Effector memory CD8-positive, alpha-beta T cell (primary cell): Measurements from ENCODE around the gene OTOGL.
"Not testable (repeated sequence)": the region's sequence is repeated elsewhere in the genome, so short reads cannot be mapped to it uniquely, and the experiment has no call there.

Experiments
- ATAC-seq: fragments of 150-1000 bp; cut with Tn5 transposase; replicated peaks from 2 replicates; pipeline ENCODE4 v1.10.0; 2021; ENCODE audit warnings: mild to moderate bottlenecking, moderate library complexity
- DNase-seq, 3 experiments: peaks; one replicate each; pipeline ENCODE4 v3.0.0; 2021
- H3K27ac Mint-ChIP-seq, 2 donors: one replicate each; pipeline ENCODE4 v1.8.0; 2022; ENCODE audit warnings: mild to moderate bottlenecking in 2 of 2, mixed read lengths in 2 of 2, moderate library complexity in 2 of 2
- H3K27me3 Mint-ChIP-seq, 2 donors: one replicate each; pipeline ENCODE4 v1.8.0; 2022; ENCODE audit warnings: mixed read lengths in 2 of 2
- H3K36me3 Mint-ChIP-seq: one replicate; pipeline ENCODE4 v1.8.0; 2022; ENCODE audit warnings: mild to moderate bottlenecking, moderate library complexity, mixed read lengths; ENCODE audit not compliant: insufficient read depth
- H3K4me1 Mint-ChIP-seq, 2 donors: one replicate each; pipeline ENCODE4 v1.8.0; 2022; ENCODE audit warnings: low read depth in 2 of 2, mixed read lengths in 2 of 2
- H3K4me3 Mint-ChIP-seq, 2 donors: one replicate each; pipeline ENCODE4 v1.8.0; 2022; ENCODE audit warnings: mild to moderate bottlenecking in 2 of 2, mixed read lengths in 2 of 2, moderate library complexity in 2 of 2
- H3K9me3 Mint-ChIP-seq, 2 donors: one replicate each; pipeline ENCODE4 v1.8.0; 2022; ENCODE audit warnings: mixed read lengths in 2 of 2

OTOGL gene

DNA sequence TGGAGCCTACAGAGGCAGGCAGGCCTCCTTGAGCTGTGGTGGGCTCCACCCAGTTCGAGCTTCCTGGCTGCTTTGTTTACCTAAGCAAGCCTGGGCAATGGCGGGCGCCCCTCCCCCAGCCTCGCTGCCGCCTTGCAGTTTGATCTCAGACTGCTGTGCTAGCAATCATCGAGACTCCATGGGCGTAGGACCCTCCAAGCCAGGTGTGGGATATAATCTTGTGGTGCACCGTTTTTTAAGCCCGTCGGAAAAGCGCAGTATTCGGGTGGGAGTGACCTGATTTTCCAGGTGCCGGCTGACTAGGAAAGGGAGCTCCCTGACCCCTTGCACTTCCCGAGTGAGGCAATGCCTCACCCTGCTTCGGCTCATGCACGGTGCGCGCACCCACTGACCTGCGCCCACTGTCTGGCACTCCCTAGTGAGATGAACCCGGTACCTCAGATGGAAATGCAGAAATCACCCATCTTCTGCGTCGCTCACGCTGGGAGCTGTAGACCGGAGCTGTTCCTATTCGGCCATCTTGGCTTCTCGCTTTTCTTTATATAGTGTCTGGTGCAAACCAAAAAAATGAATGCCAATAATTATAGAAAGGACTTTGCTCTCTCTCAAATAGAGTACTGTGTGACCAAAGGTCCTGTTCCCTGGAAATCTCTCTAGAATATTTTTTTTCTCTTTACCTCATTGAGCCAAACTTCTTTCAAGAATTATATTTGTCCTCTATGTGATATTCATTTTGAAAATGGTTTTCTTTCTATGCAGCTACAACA lies 50.4 kb downstream of the OTOGL start:
- H3K4me1 Mint-ChIP-seq, H3K4me3 Mint-ChIP-seq, ATAC-seq, H3K36me3 Mint-ChIP-seq, H3K27me3 Mint-ChIP-seq, H3K9me3 Mint-ChIP-seq, DNase-seq, H3K27ac Mint-ChIP-seq: not testable (repeated sequence)

DNA sequence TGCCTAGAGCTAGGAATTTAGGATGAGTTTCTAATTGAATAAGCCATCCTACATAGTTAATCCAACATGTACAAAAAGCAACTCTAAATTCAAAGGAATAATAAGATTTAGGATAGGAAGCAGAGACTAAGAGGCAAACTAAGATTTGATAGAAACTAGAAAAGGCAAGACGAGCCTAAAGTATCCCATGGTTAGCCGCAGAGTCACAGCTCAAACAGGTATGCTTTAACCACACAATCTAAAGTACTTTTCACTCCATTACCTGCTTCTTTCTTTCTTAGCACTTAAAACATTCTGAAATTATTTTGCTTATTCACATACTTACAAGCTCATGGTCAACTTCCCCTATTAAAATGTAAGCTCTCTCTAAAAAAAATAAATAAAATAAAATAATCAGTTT lies 51.8 kb downstream of the OTOGL start:
- Mint-ChIP-seq H3K4me1 (no peaks in the 10 kb centered on the region), H3K4me3 (no peak overlapping the region), H3K27ac (no peak overlapping the region), H3K36me3 (no peaks in the 10 kb centered on the region), H3K27me3 (peaks cover 0 to 5% of the 10 kb centered on the region in 2 donors), H3K9me3 (no peaks in the 10 kb centered on the region)
- no peak for ATAC-seq
- no peak for DNase-seq

DNA sequence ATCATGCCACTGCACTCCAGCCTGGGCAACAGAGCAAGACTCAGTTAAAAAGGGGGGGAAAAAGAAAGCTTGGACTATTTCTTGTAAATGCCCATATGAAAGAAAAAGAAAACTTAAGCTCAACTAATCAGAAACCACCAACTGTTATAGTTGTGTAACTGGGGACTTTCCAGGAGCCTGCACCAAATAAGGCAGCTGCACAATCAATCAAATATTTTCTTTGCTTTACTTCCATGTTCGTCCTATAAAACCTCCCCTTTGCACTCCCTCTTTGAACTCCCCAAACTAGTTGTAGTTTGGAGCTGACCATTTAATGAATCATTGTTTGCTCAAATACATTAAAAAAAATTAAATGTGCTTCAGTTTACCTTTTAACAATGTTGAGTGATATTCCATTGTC lies 54.9 kb downstream of the OTOGL start:
- Mint-ChIP-seq H3K27ac (no peak overlapping the region), H3K36me3 (no peaks in the 10 kb centered on the region), H3K4me1 (no peaks in the 10 kb centered on the region), H3K4me3 (no peak overlapping the region), H3K9me3 (no peaks in the 10 kb centered on the region), H3K27me3 (peaks cover 17 to 19% of the 10 kb centered on the region in 2 donors)
- ATAC-seq (no peak), DNase-seq (no peak)

DNA sequence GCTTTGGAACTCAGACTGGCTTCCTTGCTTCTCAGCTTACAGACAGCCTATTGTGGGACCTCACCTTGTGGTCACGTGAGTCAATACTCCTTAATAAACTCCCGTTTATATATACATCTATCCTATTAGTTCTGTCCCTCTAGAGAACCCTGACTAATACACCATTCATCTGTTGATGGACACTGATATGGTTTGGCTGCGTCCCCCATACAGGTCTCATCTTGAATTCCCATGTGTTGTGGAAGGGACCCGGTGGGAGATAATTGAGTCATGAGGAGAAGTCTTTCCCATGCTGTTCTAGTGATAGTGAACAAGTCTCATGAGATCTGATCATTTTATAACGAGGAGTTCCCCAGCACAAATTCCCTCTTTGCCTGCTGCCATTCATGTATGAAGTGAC lies 57.0 kb downstream of the OTOGL start:
- no peaks in the 10 kb centered on the region for H3K4me1 Mint-ChIP-seq
- ATAC-seq (no peak), DNase-seq (no peak)
- H3K4me3 Mint-ChIP-seq = no peak overlapping the region
- no peaks in the 10 kb centered on the region for H3K9me3 Mint-ChIP-seq
- peaks cover 35 to 36% of the 10 kb centered on the region in 2 donors for H3K27me3 Mint-ChIP-seq
- no peak overlapping the region for H3K27ac Mint-ChIP-seq
- no peaks in the 10 kb centered on the region for H3K36me3 Mint-ChIP-seq

DNA sequence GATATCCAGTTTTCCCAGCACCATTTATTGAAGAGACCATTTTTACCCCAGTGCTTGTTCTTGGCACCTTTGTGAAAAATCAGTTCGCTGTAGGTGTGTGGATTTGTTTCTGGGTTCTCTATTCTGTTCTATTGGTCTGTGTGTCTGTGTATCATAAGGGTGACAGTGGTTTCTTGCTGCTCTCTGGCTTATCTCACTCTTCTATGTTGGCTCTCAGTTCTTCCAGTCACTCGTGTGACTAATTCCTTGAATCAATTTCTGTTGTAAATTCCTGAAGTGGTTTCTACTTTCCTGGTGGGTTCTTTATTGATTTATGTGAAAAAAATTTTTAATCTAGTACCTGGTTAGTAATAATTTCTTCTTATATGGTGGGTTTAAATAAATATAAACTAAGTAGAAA lies 58.3 kb downstream of the OTOGL start:
- H3K36me3 Mint-ChIP-seq = no peaks in the 10 kb centered on the region
- H3K27me3 Mint-ChIP-seq = peaks cover 35 to 40% of the 10 kb centered on the region in 2 donors
- H3K4me1 Mint-ChIP-seq = no peaks in the 10 kb centered on the region
- no peaks in the 10 kb centered on the region for H3K9me3 Mint-ChIP-seq
- no peak overlapping the region for H3K4me3 Mint-ChIP-seq
- ATAC-seq (no peak), DNase-seq (no peak)
- no peak overlapping the region for H3K27ac Mint-ChIP-seq

DNA sequence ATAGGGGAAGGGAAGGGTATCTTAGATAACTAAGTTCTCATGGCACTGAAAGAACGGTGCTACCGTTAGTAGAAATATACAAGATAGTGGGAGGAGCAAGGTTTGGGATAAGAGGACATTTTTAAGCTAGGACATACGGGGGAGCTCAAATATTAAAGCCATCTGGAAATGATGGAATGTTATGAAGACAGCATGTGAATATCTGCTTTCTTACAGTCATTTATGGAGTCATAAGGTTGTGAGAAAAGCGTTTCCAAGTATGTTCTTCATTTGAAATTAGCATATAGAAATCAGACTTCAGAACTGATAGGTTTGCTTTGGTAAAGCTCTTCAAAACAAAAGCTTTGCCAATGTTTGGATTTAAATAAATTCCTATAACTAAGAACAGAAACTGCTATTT lies 62.3 kb downstream of the OTOGL start:
- ATAC-seq (no peak), DNase-seq (no peak)
- Mint-ChIP-seq H3K4me3 (no peak overlapping the region), H3K36me3 (no peaks in the 10 kb centered on the region), H3K27ac (no peak overlapping the region), H3K27me3 (peaks cover 31 to 47% of the 10 kb centered on the region in 2 donors), H3K4me1 (no peaks in the 10 kb centered on the region), H3K9me3 (no peaks in the 10 kb centered on the region)

DNA sequence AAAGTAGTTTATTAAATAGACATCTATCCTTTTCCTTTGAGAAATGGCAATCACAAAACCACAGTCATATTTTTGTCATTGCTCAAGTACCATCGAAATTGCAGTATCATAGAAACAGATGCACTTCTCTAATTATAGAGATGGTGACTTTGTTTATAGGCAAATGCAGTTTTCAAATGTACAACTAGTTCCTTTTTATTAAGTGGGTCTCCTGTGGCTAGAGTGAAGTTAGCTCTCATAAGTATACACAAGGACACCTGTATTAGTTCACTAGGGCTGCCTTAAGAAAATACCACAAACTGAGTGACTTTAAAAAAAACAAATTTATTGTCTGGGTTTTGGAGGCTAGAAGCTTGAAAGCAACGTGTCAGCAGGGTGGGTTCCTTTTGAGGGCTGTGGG lies 62.8 kb downstream of the OTOGL start:
- Mint-ChIP-seq H3K4me3 (no peak overlapping the region), H3K27me3 (peaks cover 26 to 41% of the 10 kb centered on the region in 2 donors), H3K4me1 (no peaks in the 10 kb centered on the region), H3K36me3 (no peaks in the 10 kb centered on the region), H3K9me3 (no peaks in the 10 kb centered on the region), H3K27ac (no peak overlapping the region)
- ATAC-seq (no peak), DNase-seq (no peak)

DNA sequence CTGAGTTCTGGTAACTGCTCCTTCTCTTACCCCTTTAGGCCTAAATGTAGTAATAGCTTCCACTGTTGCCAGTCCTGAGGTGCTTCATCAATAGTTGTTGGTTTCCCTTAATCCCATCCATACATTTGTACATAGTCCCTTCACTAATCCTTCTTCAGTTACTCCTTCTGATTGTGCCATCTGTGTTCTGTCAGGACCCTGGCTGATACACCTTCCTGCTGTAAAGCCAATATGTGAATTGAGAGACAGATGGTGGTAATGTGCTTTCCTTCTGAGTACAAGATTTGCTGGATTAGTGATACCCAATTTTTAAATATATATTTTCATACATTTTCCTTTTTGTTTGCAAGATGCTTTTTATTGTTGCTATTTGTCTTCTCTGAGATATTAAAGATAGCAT lies 66.4 kb downstream of the OTOGL start:
- Mint-ChIP-seq H3K27ac (no peak overlapping the region), H3K9me3 (no peaks in the 10 kb centered on the region), H3K4me3 (no peak overlapping the region), H3K27me3 (peaks cover 7 to 30% of the 10 kb centered on the region in 2 donors), H3K36me3 (no peaks in the 10 kb centered on the region), H3K4me1 (peaks cover 3 to 5% of the 10 kb centered on the region in 2 donors)
- ATAC-seq = no peak
- DNase-seq = no peak

DNA sequence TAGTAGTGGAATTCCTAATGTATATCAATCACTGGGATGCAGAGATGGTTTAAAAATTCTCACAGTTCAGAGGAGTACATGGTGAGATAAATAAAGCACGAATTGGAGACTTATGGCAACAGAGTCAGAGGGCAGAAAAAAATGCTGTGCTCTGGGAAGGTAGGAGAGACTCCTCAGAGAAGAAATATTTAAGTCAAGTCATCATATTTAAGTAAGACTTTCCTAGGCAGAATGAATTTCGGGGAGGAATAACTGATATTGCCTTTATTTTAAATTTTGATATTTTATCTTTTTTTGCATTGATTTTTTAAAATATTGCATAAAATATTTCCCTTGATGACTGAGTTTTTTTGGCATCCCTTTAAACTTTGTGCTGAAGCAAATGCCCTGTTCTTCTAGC lies 67.4 kb downstream of the OTOGL start:
- H3K27ac Mint-ChIP-seq = no peak overlapping the region
- H3K4me1 Mint-ChIP-seq = peaks cover 3 to 5% of the 10 kb centered on the region in 2 donors
- DNase-seq (no peak), ATAC-seq (no peak)
- H3K4me3 Mint-ChIP-seq = no peak overlapping the region
- peaks cover 7 to 22% of the 10 kb centered on the region in 2 donors for H3K27me3 Mint-ChIP-seq
- H3K36me3 Mint-ChIP-seq = no peaks in the 10 kb centered on the region
- H3K9me3 Mint-ChIP-seq = no peaks in the 10 kb centered on the region

DNA sequence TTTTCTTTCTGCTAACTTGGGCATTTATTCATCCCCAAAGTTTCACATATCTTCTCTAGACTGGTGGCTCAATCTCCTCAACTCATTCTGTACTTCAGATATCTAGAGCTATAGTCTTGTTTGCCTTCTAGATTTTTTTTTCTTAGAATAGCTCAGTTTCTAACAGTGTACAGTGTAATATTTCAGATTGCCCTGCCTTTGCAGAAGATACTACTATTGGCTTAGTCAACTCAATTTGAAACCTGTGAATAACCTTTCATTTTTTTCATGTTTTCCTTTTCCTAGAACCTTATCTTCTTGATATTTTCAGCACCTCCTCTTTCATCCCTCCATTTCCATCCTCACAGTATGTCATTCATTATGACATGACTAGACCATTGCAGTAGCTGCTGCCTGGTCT lies 69.6 kb downstream of the OTOGL start:
- H3K4me3 Mint-ChIP-seq = no peak overlapping the region
- ATAC-seq (no peak), DNase-seq (no peak)
- no peaks in the 10 kb centered on the region for H3K9me3 Mint-ChIP-seq
- no peak overlapping the region for H3K27ac Mint-ChIP-seq
- H3K36me3 Mint-ChIP-seq = no peaks in the 10 kb centered on the region
- H3K27me3 Mint-ChIP-seq = peaks cover 7 to 26% of the 10 kb centered on the region in 2 donors
- H3K4me1 Mint-ChIP-seq = peaks cover 3 to 5% of the 10 kb centered on the region in 2 donors

DNA sequence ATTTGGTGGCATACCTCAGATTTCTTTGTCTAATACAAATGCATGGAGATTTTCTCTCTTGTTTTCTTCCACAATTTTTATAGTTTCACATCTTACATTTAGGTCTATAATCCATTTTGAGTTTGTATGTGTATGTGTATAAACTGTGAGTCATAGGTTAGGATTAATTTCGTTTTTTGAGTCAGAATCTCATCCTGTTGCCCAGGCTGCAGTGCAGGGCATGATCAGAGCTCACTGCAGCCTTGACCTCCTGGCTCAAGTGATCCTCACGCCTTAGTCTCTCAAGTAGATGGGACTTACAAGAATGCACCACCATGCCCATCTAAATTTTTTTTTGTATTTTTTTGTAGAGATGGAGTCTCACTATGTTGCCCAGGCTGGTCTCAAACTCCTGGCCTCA lies 71.6 kb downstream of the OTOGL start:
- H3K4me3 Mint-ChIP-seq = no peak overlapping the region
- no peak overlapping the region for H3K27ac Mint-ChIP-seq

DNA sequence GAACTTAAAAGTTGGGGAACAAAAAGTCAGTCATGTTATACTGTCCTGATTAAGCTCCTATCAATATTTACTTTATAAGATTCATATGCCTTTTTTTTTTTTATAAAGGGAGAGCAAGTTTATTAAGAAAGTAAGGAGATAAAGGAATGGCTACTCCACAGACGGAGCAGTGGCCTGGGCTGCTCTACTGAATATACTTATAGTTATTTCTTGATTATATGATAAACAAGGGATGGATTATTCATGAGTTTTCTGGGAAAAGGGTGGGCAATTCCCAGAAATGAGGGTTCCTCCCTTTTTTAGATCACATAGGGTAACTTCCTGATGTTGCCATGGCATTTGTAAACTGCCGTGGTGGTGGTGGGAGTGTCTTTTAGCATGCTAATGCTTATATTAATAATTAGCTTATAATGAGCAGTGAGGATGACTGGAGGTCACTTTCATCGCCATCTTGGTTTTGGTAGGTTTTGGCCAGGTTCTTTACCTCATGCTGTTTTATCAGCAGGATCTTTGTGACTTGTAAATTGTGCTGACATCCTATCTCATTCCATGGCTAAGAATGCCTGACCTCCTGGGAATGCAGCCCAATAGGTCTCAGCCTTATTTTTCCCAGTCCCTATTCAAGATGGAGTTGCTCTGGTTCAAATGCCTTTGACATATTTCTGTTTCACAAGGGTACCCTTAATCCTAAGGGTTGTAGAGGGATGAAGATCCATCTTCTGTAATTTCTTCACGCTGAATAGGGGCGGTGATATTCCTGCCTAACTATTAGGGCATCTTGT lies 73.9 kb downstream of the OTOGL start:
- Mint-ChIP-seq H3K27ac (no peak overlapping the region), H3K4me3 (no peak overlapping the region), H3K27me3 (peaks cover under 1 to 14% of the 10 kb centered on the region in 2 donors), H3K4me1 (peaks cover 0 to 2% of the 10 kb centered on the region in 2 donors), H3K9me3 (no peaks in the 10 kb centered on the region), H3K36me3 (no peaks in the 10 kb centered on the region)
- DNase-seq = no peak
- ATAC-seq = no peak

More for the DNA sequence above, 71.6 kb downstream of the OTOGL start:
- Mint-ChIP-seq H3K9me3 (no peaks in the 10 kb centered on the region), H3K27me3 (peaks cover 7 to 13% of the 10 kb centered on the region in 2 donors), H3K4me1 (peaks cover 3 to 5% of the 10 kb centered on the region in 2 donors), H3K36me3 (no peaks in the 10 kb centered on the region)
- DNase-seq (no peak), ATAC-seq (no peak)

DNA sequence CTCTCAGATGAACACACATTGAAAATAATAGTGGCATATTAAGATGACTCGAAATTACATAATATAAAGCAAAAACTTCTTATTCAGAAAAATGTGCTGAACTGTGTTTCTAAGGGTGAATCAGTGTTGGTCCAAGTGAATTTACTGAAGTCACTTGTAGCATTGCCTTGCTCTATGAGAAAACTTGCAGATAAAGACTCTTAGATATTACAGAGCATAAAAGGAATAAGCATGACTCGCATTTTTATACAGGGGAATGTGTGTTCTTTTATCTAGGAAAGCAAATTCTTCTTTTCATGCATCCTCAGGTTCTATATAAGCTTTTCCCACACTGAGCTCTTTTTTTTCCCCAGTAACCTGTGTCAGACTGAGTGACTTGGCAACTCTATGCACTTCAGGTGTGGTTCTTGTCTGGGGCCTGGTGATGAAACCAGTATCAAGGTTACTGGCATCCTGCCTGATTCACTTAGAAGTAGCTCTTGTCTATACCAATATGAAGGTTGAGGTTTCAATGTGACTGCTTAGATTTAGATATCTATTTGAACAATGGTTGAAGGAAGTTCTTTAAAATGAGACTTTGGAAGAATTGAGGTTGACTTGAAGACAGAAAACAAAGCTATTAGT lies 76.1 kb downstream of the OTOGL start:
- Mint-ChIP-seq H3K4me3 (no peak overlapping the region), H3K9me3 (no peaks in the 10 kb centered on the region), H3K4me1 (peaks cover 0 to 3% of the 10 kb centered on the region in 2 donors), H3K27ac (no peak overlapping the region), H3K36me3 (no peaks in the 10 kb centered on the region), H3K27me3 (peaks cover 8 to 15% of the 10 kb centered on the region in 2 donors)
- DNase-seq (no peak), ATAC-seq (peak; percentile 44)
